Measurements from ENCODE around the gene SNX25.
"Not testable (repeated sequence)": the region's sequence is repeated elsewhere in the genome, so short reads cannot be mapped to it uniquely, and the experiment has no call there.

Gene SNX25

DNA sequence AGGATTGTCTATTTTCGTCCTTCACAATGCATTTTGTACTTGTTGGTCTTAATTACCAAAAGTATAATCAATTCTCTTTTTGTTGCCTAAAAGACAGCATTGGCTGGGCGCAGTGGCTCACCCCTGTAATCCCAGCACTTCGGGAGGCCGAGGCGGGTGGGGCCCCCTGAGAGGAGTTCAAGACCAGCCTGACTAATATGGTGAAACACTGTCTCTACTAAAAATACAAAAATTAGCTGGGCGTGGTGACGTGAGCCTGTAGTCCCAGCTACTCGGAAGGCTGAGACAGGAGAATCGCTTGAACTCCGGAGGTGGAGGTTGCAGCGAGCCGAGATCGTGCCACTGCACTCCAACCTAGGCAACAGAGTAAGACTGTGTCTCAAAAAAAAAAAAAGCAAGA is 4.3 kb upstream of the SNX25 start:
- DNase-seq (ENCODE audit: low read depth): not testable (repeated sequence)

DNA sequence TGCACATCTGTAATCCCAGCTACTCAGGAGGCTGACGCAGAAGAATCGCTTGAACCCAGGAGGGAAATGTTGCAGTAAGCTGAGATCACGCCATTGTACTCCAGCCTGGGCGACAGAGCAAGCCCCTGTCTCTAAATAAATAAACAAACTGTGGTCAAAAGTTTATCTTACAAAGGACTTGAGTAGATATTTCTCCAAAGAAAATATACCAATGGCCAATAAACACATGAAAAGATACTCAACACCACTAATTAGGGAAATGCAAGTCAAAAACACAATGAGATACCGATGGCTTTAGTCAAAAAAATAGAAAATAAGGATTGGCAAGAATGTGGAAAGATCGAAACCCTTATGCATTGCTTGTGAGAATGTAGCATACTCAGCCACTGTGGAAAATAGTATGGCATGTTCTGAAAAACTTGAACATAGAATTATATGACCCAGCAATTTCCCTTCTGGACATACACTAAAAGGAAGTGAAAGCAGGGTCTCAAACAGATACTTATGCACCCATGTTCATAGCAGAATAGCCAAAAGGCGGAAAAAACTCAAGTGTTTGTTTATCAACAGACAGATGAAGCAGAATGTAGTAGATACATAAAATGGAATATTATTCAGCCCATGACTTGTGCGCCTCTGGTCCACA is 3.6 kb upstream of the SNX25 start:
- DNase-seq (ENCODE audit: low read depth): no peak

DNA sequence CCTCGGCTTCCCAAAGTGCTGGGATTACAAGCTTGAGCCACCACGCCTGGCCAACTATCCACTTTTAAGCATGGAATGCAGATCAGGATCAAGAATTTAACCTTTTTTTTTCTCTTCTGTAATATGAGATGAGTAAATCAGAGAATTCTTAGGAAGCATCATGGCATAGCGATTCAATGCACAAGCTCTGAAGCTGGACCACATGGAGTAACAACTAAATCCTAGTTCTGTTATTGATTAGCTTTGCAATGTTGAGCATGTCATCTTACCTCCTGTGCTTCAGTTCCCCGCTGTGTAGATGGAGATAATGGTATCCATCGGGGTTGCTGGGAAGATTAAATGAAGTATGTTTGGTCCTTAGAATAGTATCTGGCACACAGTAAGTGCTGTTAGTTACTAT is 1.9 kb upstream of the SNX25 start:
- DNase-seq (ENCODE audit: low read depth): no peak

DNA sequence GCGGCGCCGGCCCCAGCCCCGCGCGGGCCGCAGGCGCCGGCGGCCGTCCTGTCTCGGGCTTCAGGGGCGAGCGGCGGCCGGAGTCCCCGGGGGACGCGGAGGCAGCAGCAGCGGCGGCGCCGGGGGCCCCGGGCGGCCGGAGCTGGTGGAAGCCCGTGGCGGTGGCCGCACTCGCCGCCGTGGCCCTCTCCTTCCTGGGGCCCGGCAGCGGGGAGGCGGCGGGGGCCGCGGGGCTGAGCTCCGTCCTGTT is 379 bp downstream of the SNX25 start:
- DNase-seq (ENCODE audit: low read depth): not testable (repeated sequence)

DNA sequence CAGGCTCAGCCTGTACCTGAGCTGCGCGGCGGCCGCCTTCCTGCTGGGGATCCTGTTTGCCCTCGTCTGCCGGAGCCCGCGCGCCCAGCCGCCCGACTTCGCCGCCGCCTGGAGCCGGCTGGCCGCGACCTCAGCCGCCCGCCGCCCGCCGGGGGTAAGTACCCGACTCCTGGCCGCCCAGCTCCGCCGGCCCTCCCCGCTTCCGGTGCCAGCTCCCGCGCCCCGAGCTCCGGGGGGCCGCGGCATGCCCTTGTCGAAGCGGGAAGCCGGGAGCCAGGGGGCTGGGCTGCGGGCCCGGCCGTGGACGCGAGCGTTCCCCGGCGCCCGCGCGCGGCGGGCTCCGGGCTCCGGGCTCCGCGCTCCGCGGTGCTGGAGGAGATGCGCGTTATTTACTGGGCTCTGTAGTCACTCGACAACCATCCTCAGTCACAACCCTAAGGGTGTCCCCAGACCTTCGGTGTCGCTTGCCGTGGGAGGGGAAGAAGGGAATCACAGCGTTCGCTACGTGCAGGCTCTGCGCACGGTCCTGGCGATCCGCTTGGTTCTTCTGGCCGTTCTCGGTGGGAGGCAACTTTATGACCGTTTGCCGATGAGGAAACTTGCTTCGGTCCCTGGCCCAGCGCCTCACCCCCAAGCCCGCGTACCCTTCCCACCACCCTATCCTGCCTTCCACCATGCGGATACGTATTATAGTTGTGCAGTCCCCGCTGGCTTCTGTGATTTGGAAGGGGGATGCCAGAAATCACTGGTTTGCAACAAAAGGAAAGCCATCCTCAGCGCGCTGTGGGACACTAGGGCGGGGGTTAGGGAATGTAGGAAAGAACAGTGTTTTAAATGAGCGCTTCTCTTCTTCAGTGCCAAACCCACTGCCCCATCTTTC is 944 bp downstream of the SNX25 start:
- peak; percentile 69 for DNase-seq (ENCODE audit: low read depth)

DNA sequence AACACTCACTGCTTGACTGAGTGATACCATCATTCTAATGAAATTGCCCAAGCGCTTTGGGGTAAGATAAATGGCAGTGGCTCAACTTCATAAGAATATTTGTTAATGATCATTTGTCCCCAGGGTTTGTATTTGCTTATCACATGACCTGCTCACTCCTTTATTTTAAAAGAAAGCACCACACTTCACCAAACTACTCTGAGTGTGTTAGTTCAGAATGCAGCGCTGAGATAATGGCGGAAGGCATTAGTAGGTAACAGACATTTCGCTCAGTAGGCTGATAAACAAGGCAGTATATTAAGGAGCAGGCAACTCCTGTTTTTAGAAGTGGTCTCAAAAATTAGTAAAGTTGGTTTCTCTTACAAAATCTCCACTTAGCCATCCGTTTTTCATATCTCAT is 1.6 kb downstream of the SNX25 start:
- no peak for DNase-seq (ENCODE audit: low read depth)

DNA sequence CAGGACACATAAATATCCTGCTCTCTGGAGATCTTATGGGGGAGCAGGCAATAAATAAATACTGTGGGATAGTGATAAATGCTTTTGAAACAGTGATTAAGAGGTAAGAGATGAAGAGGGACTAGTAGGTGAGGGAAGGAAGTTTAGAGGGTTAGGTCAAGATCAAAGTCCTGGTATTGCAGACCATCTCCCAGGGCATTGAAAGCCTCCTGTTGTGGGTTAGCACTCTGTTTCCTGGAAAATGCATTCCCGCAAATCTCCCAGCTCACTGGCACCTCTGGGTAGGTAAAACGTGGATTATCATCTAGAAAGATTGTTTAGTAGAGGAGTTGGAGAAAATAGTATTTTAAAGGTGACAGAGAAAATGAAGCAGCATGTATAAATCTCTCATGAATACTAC is 2.2 kb downstream of the SNX25 start:
- DNase-seq (ENCODE audit: low read depth): no peak

DNA sequence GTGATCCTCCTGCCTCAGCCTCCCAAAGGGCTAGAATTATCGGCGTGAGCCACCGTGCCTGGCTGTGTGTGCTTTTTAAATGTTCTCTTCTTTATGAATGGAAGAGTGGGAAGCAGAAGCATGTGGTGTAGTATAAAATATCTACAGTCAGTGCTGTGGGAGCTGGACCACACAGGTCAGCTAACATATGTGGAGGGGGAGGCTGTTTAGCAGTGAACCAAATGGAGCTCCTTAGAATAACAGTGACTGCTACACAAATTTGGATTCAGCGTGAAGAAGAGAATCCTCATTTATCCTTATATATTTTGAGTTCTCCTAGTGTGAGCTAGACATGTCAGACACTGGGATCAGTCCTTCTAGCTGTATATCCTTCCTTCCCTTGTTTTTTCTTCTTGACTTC is 3.2 kb downstream of the SNX25 start:
- DNase-seq (ENCODE audit: low read depth): no peak

DNA sequence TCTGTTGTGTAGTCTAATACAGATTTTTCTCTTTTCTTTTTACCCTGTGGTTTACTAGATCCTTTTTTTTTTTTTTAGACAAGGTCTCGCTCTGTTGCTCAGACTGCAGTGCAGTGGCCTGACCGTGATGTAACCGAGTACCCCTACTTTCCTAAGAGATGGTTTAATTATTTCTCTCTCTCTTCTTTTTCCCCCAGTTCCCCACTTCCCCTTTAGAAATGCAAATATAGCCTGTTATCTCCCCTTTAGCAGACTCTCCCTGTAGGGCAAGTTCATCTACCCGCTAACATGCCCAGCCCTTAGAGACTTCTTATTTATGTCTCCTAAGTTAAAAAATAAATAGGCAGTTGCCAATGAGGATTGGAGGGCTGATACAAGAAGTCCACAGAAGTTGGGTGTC is 4.5 kb downstream of the SNX25 start:
- no peak for DNase-seq (ENCODE audit: low read depth)

DNA sequence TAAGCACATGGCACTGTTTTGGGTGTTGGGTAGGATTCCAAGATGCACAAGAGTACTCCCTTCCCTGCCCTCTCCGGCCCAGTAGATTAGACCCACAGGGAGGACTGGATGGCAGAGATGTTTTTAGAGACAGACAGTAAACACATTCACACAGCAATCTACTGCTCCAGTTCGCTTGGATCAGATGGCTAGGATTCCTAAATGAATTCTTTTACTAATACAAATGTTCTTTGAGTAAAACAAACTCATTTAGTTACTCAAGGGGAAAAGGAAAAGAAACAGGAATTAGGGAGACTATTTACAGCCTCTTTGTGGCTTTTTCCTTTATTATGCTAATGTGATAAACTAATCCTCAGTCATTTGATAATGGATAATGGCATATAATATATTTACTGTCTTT is 5.9 kb downstream of the SNX25 start:
- peak; percentile 28 for DNase-seq (ENCODE audit: low read depth)

DNA sequence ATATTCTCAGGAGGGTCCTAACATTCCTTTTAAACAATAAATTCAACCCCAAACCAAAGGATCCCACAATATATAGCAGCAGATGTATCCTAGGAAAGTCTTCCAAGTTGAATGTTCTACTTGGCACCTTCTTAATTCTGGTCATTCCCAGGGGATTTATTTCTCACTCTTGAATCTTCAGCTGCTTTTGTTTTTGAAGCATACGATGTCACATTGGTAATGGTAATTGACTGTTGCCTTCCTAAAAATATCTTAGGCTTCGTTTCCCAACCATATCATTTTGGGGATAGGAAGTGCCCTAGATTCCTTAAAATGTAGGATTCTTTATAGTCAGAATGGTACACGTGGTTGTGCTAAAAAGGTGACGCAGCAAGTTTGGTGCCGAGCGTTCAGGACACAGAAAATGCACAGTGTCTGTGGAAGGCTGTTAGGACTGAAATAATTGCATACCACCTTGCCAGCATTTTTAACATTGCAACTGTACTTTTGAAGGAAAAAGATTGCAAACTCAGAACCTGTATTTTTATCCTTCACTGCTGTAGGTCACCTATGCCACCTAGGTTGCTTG is 8.1 kb downstream of the SNX25 start:
- DNase-seq (ENCODE audit: low read depth): no peak

DNA sequence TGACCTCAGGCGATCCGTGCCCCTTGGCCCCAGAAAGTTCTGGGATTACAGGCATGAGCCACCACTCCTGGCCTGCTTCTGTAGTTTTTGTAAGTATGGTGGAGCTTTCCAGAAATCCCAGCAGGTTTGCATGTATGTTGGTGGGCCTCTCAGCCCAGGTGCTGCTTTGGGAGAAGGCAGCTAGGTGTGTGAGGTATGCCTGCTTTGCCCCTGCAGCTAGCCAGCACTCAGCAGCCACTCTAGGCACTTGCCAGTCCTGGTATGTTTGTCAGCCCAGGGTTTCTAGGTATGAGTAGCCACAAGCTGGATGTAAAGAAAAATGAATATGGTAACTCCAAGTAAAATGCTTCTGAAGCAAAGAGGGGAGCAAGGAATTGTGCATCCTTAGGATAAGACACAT is 8.9 kb downstream of the SNX25 start:
- DNase-seq (ENCODE audit: low read depth): no peak

DNA sequence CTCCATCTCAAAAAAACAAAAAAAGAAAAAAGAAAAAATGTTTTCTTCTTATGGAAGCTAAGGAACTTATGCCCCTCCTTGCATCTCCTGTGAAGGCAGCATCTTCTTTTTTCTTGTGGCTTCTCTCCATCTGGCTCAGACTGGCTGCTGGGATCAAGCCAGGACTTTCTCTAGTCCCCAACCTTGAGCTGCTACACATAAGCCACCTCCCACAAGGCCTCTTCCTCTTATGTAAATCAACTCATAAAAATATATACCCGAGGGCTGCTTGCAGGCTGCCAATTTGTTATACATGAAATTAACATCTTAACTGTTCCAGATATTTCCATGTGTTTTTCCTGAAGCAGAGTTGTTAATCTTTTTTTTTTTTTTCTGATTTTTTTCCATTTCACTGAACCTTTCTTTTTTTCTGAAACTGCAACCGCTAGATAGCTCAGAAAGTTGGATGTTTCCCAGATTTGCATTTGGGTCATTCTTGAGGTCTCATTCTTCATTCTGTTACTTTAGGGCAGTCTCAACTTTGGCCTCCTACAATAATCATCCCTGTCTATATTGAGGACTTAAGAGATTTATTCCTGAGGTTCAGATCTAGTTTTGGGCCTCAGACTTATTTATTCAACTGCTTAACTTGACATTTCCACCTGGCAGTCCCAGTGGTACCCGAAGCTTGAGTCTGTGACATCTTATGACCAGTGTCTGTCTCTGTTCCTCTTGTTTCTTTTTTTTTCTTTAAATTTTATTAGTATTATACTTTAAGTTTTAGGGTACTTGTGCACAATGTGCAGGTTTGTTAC is 10.3 kb downstream of the SNX25 start:
- peak; percentile 75 for DNase-seq (ENCODE audit: low read depth)

DNA sequence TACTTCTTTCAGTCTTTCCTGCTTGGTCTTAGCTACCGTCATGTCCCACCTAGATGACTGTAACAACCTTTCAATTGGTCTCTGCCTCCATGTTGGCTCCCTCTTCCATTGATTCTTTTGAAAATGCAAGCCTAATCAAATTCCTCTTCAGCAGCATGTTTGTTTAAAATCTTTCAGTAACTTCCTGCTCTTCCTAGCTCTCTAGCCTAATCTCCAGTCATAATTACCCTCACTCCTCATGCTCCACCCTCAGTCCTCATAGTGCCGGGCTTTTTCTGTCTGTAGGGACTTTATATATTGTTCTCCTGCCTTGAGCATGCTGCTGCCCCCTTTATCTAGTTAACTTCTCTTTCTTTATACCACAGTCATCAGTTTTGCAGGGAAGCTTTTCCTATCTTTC is 12.1 kb downstream of the SNX25 start:
- no peak for DNase-seq (ENCODE audit: low read depth)

DNA sequence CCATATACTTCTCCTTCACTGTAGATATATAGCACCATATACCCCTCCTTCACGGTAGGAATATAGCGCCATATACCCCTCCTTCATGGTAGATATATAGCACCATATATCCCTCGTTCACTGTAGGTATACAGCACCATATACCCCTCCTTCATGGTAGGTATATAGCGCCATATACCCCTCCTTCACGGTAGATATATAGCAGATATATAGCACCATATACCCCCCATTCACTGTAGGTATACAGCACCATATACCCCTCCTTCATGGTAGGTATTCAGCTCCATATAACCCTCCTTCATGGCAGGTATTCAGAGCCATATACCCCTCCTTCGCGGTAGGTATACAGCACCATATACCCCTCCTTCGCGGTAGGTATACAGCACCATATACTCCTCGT is 12.5 kb downstream of the SNX25 start:
- DNase-seq (ENCODE audit: low read depth): no peak

DNA sequence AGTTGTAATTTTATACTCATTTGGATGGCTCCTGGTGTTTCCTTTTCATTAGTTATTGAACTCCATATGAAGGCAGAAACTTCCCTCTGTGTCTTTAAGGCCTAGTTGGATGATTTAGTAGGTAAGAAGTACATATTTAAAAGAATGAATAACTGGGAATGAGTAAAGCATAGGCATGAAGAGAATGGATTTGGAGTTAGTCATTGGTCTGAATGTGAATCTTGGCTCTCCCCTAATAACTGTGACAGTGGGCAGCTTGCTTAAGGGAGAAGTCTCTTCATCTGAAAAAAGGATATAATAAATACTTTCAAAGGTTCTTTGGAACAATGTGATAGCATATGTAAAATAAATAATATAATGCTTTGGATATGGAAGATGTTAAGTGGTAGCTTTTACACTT is 13.2 kb downstream of the SNX25 start:
- peak; percentile 75 for DNase-seq (ENCODE audit: low read depth)

DNA sequence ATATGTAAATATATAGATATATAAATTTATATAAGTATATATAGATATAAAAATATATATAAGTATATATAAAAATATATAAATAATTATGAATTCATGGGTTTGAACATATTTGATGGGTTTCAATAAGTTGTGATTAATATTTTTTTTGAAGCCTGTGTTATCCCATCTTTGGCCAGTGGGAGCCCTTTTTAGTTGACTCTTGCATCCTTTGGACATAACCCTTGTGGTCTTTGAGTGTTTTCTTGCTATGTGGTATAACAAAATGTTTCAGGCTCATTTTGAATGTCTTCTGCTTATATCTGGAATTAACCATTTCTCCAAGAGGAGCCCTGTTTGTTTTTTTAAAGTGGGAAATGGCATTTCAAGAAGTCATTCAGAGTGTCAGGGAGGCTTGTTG is 15.2 kb downstream of the SNX25 start:
- DNase-seq (ENCODE audit: low read depth): no peak

DNA sequence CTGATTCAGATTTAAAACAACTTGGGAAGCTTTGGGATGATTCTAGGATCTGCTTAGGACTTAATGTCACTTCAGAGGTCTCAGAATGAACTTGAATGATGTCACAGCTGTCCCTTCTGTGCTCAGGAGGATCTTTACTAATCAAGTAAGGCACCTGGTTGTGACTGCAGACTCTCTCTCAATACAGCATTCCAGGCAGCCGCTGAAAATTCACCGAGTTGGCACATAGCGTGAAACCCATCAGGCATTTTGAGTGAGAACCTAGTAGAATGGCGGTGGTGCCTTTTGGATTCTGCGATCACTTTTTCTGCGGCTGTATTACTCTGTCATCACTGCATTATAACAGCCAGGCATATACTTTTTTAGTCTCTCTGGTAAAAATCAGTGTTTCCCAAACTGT is 16.5 kb downstream of the SNX25 start:
- no peak for DNase-seq (ENCODE audit: low read depth)

DNA sequence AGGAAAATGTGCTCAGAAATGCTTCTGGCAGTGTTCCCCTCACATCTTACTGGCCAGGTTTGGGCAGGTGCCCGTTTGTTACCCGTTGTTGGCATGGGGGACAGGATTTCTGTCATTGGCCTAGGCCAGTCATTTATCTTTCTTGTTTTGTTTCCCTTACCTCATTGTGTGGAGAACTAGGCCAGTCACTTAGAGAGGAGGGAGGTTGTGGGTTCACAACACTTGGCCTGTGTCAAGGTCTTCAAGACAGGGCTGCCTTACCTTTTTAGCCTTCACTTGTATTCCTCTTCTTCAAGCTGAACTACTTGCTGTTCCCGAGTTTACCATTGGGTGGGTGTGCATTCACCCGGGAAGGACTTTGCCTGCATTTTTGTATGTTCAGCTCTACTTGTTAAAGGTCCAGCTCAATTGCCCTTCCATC is 17.7 kb downstream of the SNX25 start:
- no peak for DNase-seq (ENCODE audit: low read depth)

DNA sequence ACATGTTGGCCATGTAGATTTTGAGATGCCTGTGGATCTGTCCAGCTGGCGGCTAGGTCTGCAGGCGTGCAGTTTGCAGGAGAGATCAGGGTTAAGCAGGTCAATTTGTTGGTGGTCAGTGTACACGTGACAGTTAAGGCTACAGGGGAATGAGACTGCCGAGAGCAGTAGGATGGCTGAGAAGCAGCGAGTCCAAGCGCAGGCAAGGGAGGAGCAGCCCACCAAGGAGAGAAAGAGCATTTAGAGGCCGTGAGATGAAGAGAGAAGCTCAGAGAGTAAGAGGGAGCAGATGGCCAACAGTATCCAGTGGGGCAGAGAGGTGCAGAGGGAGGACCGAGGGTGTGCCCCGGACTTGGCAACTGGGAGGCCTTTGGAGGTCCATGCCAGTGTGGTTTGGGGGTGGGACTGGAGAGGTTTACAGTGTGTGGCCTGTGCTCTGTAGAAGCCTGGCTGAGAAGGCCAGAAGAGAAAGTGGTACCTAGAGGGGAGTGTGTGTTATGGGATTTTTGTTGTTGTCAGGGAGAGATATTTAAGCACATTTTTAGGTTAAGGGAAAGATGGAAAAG is 18.4 kb downstream of the SNX25 start:
- no peak for DNase-seq (ENCODE audit: low read depth)

DNA sequence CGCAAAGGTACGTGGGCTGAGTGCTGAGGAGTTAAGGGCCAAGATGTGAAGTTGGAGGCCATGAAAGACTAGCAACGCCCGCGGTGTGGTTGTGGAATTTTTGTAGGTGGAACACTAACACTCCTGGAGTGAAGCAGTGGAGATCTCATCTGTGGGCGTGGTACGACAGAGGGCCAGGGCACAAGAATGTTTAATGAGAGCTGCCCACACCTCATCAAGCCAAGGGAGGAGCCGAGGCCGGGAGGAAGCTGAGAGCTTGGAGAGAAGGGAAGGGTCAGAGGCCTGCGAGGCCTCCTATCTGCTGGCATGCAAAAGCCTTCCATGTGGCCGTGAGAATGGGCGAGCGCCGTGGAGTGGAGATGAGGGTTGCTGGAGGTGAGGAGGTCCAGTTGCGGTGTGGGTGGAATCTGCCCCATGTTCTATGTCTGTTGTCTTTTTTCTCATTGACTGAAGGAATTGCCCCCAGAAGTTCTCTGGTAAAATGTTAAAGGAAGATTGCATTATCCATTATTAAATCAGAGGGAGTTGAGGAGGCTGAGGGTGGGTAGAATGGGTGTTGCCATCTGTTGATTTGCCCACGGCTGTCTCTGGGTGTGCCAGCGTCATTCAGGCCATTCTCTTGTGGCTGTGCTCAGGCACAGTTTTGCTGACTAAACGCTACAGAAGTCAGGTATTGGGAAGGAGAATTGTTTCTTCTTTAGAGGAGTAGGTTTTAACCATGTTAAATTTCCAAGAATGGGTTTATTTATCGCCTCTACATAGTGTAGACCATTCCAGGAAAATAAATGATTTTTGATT is 19.8 kb downstream of the SNX25 start:
- no peak for DNase-seq (ENCODE audit: low read depth)

DNA sequence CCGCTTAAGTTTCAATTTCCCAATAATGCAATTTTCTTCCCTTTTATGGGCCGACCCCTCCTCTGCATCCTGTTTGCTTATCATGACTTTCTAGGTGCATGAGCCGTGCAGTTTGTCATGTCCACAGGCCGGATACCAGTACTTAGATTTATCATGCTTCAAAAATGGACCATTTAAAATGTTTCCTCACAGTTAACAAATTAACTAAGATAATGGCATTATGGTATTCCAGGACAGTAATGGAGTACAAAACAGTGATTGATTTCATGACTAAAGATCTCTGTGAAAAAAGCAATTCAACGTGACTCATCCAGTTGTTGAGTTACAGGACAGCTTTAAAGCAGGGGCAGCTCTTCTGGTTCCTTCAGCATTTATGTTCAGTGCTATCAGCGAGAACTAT is 23.0 kb downstream of the SNX25 start:
- no peak for DNase-seq (ENCODE audit: low read depth)
